A549 (cell line): ENCODE measurements around the gene PTPRK. TPM values are rescaled to one million over a fixed set of nuclear protein-coding genes. Genes with fewer than 3 reads are reported as not detected.

Experiments used
- ATAC-seq, 2 experiments: fragments of 200-7000 bp in 1 of 2; fragments of >200 bp in 1 of 2; cut with Nextera tagmentation in 1 of 2; cut with Tn5 transposase in 1 of 2; 3 replicates each; pipeline versions ENCODE4 v1.8.0 to v1.9.1; 2018 to 2020; ENCODE audit warnings: mild to moderate bottlenecking in 1 of 2, moderate library complexity in 1 of 2
- CTCF ChIA-PET: fragments of 300-600 bp; sonication (Branson Sonifier 250); formaldehyde crosslinking; extraction: SDS; loops from one replicate; lab custom pipeline; 2021; ENCODE audit warnings: antibody characterized with exemption, inconsistent platforms; lab: Yijun Ruan, JAX
- POLR2A ChIA-PET: fragments of 350-600 bp; formaldehyde crosslinking; extraction: SDS; loops from one replicate; lab custom pipeline; 2021; ENCODE audit warnings: antibody characterized with exemption, inconsistent platforms; lab: Yijun Ruan, JAX
- DNase-seq, 2 experiments: peaks; one replicate each; pipeline versions ENCODE4 v3.0.0 to v3.0.0-alpha.2; 2011 to 2016; ENCODE audit warnings: low read depth in 1 of 2, low spot score in 1 of 2
- FAIRE-seq: peaks from 2 replicates; lab custom pipeline; 2011; peaks lifted over from hg19 to GRCh38; lab: Jason Lieb, UNC
- H3K27ac ChIP-seq, 2 experiments: fragments of >200 bp; sonication (Bioruptor Twin); formaldehyde crosslinking; 3 replicates each; pipeline ENCODE4 v1.5.1; 2016 to 2017
- H3K4me1 ChIP-seq: fragments of >200 bp; sonication (Bioruptor Twin); formaldehyde crosslinking; 3 replicates; pipeline ENCODE4 v1.6.1; 2016
- H3K4me2 ChIP-seq: fragments of >200 bp; sonication (Bioruptor Twin); formaldehyde crosslinking; 3 replicates; pipeline ENCODE4 v1.6.1; 2016
- H3K4me3 ChIP-seq: fragments of >200 bp; sonication (Bioruptor Twin); formaldehyde crosslinking; 3 replicates; pipeline ENCODE4 v1.5.1; 2016
- H3K9me3 ChIP-seq: fragments of >200 bp; sonication (Bioruptor Twin); formaldehyde crosslinking; 3 replicates; pipeline ENCODE4 v1.6.1; 2016
- BHLHE40 ChIP-seq: IDR thresholded peaks from 2 replicates; pipeline ENCODE4 v1.6.1; 2012; ENCODE audit warnings: low read depth, low read length, inconsistent platforms
- CEBPB ChIP-seq, 2 experiments: fragments of >200 bp in 1 of 2; sonication (Bioruptor Twin) in 1 of 2; formaldehyde crosslinking in 1 of 2; IDR thresholded peaks; 2 replicates each; pipeline ENCODE4 v1.6.1; 2012 to 2016
- CHD2 ChIP-seq: fragments of 150-350 bp; IDR thresholded peaks from 2 replicates; pipeline ENCODE4 v1.6.1; 2014; ENCODE audit warnings: low read length; ENCODE audit not compliant: partially characterized antibody
- CHD4 ChIP-seq: fragments of 200-600 bp; sonication (generic); IDR thresholded peaks from 2 replicates; pipeline ENCODE4 v1.6.1; 2016; ENCODE audit warnings: antibody characterized with exemption, mild to moderate bottlenecking, borderline replicate concordance
- EHF ChIP-seq: fragments of 250-450 bp; sonication (Bioruptor Pico); IDR thresholded peaks from 2 replicates; pipeline ENCODE4 v1.5.0; 2020; ENCODE audit warnings: mild to moderate bottlenecking
- EHMT2 ChIP-seq: fragments of 200-600 bp; sonication (generic); IDR thresholded peaks from 2 replicates; pipeline ENCODE4 v1.6.1; 2016; ENCODE audit warnings: antibody characterized with exemption, low read depth, mild to moderate bottlenecking, moderate library complexity
- ESRRA ChIP-seq: fragments of 150-350 bp; IDR thresholded peaks from 2 replicates; pipeline ENCODE4 v1.6.1; 2014; ENCODE audit warnings: mild to moderate bottlenecking, low read length, borderline replicate concordance
- FOSL2 ChIP-seq, 2 experiments: fragments of 450-650 bp in 1 of 2; fragments of >200 bp in 1 of 2; sonication (Bioruptor Twin) in 1 of 2; formaldehyde crosslinking; IDR thresholded peaks; 2 replicates each; pipeline versions ENCODE4 v1.5.0 to v1.6.1; 2016 to 2020; ENCODE audit warnings: mild to moderate bottlenecking in 1 of 2, moderate library complexity in 1 of 2
- HDAC2 ChIP-seq: fragments of 200-600 bp; sonication (generic); IDR thresholded peaks from 2 replicates; pipeline ENCODE4 v1.6.1; 2016
- HEYL ChIP-seq: fragments of 250-450 bp; sonication (Bioruptor Pico); IDR thresholded peaks from 2 replicates; pipeline ENCODE4 v1.8.0; 2021; ENCODE audit warnings: mild to moderate bottlenecking, moderate library complexity
- KDM1A ChIP-seq: fragments of 200-600 bp; sonication (generic); IDR thresholded peaks from 2 replicates; pipeline ENCODE4 v1.6.1; 2016; ENCODE audit warnings: low read depth, mild to moderate bottlenecking
- KDM5A ChIP-seq: fragments of 200-600 bp; sonication (generic); IDR thresholded peaks from 2 replicates; pipeline ENCODE4 v1.6.1; 2016; ENCODE audit warnings: antibody characterized with exemption, mild to moderate bottlenecking
- MAFK ChIP-seq: fragments of 450-650 bp; IDR thresholded peaks from 2 replicates; pipeline ENCODE4 v1.6.1; 2014; ENCODE audit not compliant: partially characterized antibody
- MYC ChIP-seq: IDR thresholded peaks from 2 replicates; pipeline ENCODE4 v1.6.1; 2012; ENCODE audit warnings: mild to moderate bottlenecking, inconsistent platforms, low read length, improper control_type of control experiment, borderline replicate concordance
- NPAS2 ChIP-seq: fragments of 250-450 bp; sonication (Bioruptor Pico); IDR thresholded peaks from 2 replicates; pipeline ENCODE4 v1.8.0; 2022; ENCODE audit warnings: mild to moderate bottlenecking, moderate library complexity, borderline replicate concordance
- NR3C1 ChIP-seq: fragments of >200 bp; sonication (Bioruptor Twin); formaldehyde crosslinking; IDR thresholded peaks from 3 replicates; pipeline ENCODE4 v1.6.1; 2017
- PHF8 ChIP-seq: fragments of 200-600 bp; sonication (generic); IDR thresholded peaks from 2 replicates; pipeline ENCODE4 v1.6.1; 2016; ENCODE audit warnings: low read depth, mild to moderate bottlenecking, antibody characterized with exemption, moderate library complexity, borderline replicate concordance
- POLR2A ChIP-seq: IDR thresholded peaks from 2 replicates; pipeline ENCODE4 v1.6.1; 2012; ENCODE audit warnings: mild to moderate bottlenecking, low read length
- RAD21 ChIP-seq, 2 experiments: fragments of >200 bp in 1 of 2; sonication (Bioruptor Twin) in 1 of 2; formaldehyde crosslinking in 1 of 2; IDR thresholded peaks in 1 of 2; conservative IDR thresholded peaks in 1 of 2; 2 replicates in 1 of 2; 3 replicates in 1 of 2; pipeline ENCODE4 v1.6.1; 2012 to 2018; ENCODE audit warnings: inconsistent platforms in 1 of 2
- RNF2 ChIP-seq: fragments of 200-600 bp; sonication (generic); IDR thresholded peaks from 2 replicates; pipeline ENCODE4 v1.6.1; 2016; ENCODE audit warnings: low read depth, mild to moderate bottlenecking, antibody characterized with exemption, moderate library complexity, borderline replicate concordance
- SMC3 ChIP-seq: fragments of >200 bp; sonication (Bioruptor Twin); formaldehyde crosslinking; IDR thresholded peaks from 3 replicates; pipeline ENCODE4 v1.6.1; 2018; ENCODE audit warnings: inconsistent platforms
- SREBF2 ChIP-seq: fragments of 450-650 bp; IDR thresholded peaks from 2 replicates; pipeline ENCODE4 v1.6.1; 2014; ENCODE audit warnings: mild to moderate bottlenecking, moderate library complexity
- TFCP2L1 ChIP-seq: fragments of 250-450 bp; sonication (Bioruptor Pico); IDR thresholded peaks from 2 replicates; pipeline ENCODE4 v1.5.0; 2021; ENCODE audit warnings: mild to moderate bottlenecking
- USF2 ChIP-seq: fragments of 450-650 bp; IDR thresholded peaks from 2 replicates; pipeline ENCODE4 v1.6.1; 2014; ENCODE audit warnings: antibody characterized with exemption
- WGBS: methylation state at CpG from one replicate; pipeline ENCODE4 v1.1.6; 2017; ENCODE audit errors: missing lambda C conversion rate; 5-methylcytosine and 5-hydroxymethylcytosine counted together
- polyA plus RNA-seq, 4 experiments: library from polyadenylated mRNA; depleted of rRNA in 3 of 4; stranded (reverse); fragments of >200 nt; fragmentation: RNase III in 1 of 4; extraction: RNeasy Plus Mini Kit Qiagen cat#74134 plus additional on column Dnase treatment in 1 of 4; gene quantifications; 2 replicates in 3 of 4; 3 replicates in 1 of 4; pipeline ENCODE4 v1.2.3, GENCODE V29; 2011 to 2017
- TF ChIP-seq, protein P1 (sequence below): fragments of >200 bp; sonication (Bioruptor Twin); formaldehyde crosslinking; IDR thresholded peaks from 2 replicates; pipeline ENCODE4 v1.6.1; 2016
- TF ChIP-seq, protein P2 (sequence below): IDR thresholded peaks from 2 replicates; pipeline ENCODE4 v1.6.1; 2012; ENCODE audit warnings: low read depth, borderline replicate concordance

PTPRK gene
- polyA plus RNA-seq, 2 of the 4 experiments (the other 2 are of a cell fraction): 14.4 to 16.1 TPM

GRCh38 chr6:128155826-128156225, 364.6 kb downstream of the PTPRK start:
- WGBS: 94% methylated on average over 1 of the region's 1 CpG
- Histone ChIP-seq H3K4me2 (no peak overlapping the region), H3K4me1 (no peaks in the 10 kb centered on the region), H3K27ac (no peak overlapping the region), H3K4me3 (no peak overlapping the region), H3K9me3 (no peaks in the 10 kb centered on the region)
- POLR2A ChIA-PET: no interaction called here
- no peak for ATAC-seq
- TF ChIP-seq MAFK: peak; percentile 35
- no peak for TF ChIP-seq CEBPB (IDR thresholded peaks at IDR 0.05)
- no peak for TF ChIP-seq HDAC2
- no peak for FAIRE-seq
- DNase-seq: no peak
- CTCF ChIA-PET: no interaction called here

GRCh38 chr6:128152551-128152950, 367.8 kb downstream of the PTPRK start:
- TF ChIP-seq ESRRA: no peak
- POLR2A ChIA-PET: no interaction called here
- H3K4me1 ChIP-seq: no peaks in the 10 kb centered on the region
- ATAC-seq (no peak), DNase-seq (no peak), FAIRE-seq (no peak)
- CTCF ChIA-PET: no interaction called here
- H3K4me3 ChIP-seq: no peak overlapping the region
- H3K27ac ChIP-seq: no peak overlapping the region
- WGBS: 53% methylated on average over 4 of the region's 4 CpGs
- H3K9me3 ChIP-seq: no peaks in the 10 kb centered on the region
- H3K4me2 ChIP-seq: no peak overlapping the region

GRCh38 chr6:128150376-128150775, 370.0 kb downstream of the PTPRK start:
- WGBS: 85% methylated on average over 5 of the region's 5 CpGs
- no peak overlapping the region for H3K27ac ChIP-seq
- TF ChIP-seq TFCP2L1 (CRISPR knock-in tag): no peak
- TF ChIP-seq, protein P1, sequence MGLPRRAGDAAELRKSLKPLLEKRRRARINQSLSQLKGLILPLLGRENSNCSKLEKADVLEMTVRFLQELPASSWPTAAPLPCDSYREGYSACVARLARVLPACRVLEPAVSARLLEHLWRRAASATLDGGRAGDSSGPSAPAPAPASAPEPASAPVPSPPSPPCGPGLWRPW: no peak
- TF ChIP-seq ESRRA: no peak
- TF ChIP-seq CEBPB (IDR thresholded peaks at IDR 0.05): no peak
- TF ChIP-seq HEYL (CRISPR knock-in tag): no peak
- TF ChIP-seq POLR2A: no peak
- TF ChIP-seq, protein P2, sequence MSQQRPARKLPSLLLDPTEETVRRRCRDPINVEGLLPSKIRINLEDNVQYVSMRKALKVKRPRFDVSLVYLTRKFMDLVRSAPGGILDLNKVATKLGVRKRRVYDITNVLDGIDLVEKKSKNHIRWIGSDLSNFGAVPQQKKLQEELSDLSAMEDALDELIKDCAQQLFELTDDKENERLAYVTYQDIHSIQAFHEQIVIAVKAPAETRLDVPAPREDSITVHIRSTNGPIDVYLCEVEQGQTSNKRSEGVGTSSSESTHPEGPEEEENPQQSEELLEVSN: no peak
- TF ChIP-seq RNF2: no peak
- no peak for TF ChIP-seq USF2
- TF ChIP-seq CHD2: no peak
- no peak for TF ChIP-seq SMC3
- H3K4me3 ChIP-seq: no peak overlapping the region
- ATAC-seq: no peak
- POLR2A ChIA-PET: no interaction called here
- CTCF ChIA-PET: no interaction called here
- H3K4me1 ChIP-seq: no peaks in the 10 kb centered on the region
- no peaks in the 10 kb centered on the region for H3K9me3 ChIP-seq
- H3K4me2 ChIP-seq: no peak overlapping the region
- no peak for FAIRE-seq
- no peak for DNase-seq

DNA sequence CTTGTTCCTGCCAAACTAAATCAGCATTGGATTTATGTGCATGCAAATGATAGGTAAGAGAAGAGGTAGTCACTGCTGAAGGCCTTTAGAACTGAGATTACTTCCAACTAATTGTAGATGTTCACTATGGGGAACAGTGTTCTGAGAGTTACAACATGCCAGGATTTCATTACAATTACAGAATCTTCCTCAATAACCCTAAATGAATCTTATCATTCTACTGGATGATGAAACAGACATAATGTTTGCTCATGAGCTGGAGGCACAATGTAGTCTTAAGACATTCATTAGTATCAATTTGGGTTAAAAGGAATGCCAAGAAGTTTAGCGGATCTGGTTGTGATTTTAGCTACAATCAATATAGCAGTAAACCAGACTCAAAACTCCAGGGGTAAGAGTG, 370.6 kb downstream of the PTPRK start:
- POLR2A ChIA-PET: no interaction called here
- TF ChIP-seq NR3C1 (no peak), HDAC2 (no peak), BHLHE40 (no peak), PHF8 (no peak), EHF (CRISPR knock-in tag) (no peak)
- Histone ChIP-seq H3K4me2 (no peak overlapping the region), H3K9me3 (no peaks in the 10 kb centered on the region), H3K27ac (no peak overlapping the region), H3K4me3 (no peak overlapping the region), H3K4me1 (no peaks in the 10 kb centered on the region)
- ATAC-seq (no peak), DNase-seq (no peak), FAIRE-seq (no peak)
- CTCF ChIA-PET: no interaction called here
- 94% methylated on average over 1 of the region's 1 CpG for WGBS

- no peak overlapping the region for H3K4me2 ChIP-seq
- TF ChIP-seq HDAC2 (no peak), MYC (no peak), KDM5A (no peak), FOSL2 (IDR thresholded peaks at IDR 0.05) (no peak), FOSL2 (CRISPR knock-in tag; IDR thresholded peaks at IDR 0.05) (no peak), SREBF2 (no peak), RAD21 (conservative IDR thresholded peaks at IDR 0.05 in 1 of 2, IDR thresholded peaks at IDR 0.05 in 1 of 2) (no peak), NPAS2 (CRISPR knock-in tag) (no peak), TFCP2L1 (CRISPR knock-in tag) (no peak), EHF (CRISPR knock-in tag) (no peak), RNF2 (no peak), NR3C1 (no peak), KDM1A (no peak), EHMT2 (no peak), CHD4 (no peak)
- DNase-seq (no peak), ATAC-seq (no peak), FAIRE-seq (no peak)
- no peak overlapping the region for H3K4me3 ChIP-seq
- no peak overlapping the region for H3K27ac ChIP-seq
- peaks cover 8% of the 10 kb centered on the region for H3K4me1 ChIP-seq
- H3K9me3 ChIP-seq: no peaks in the 10 kb centered on the region
- ChIA-PET CTCF (interaction anchor here (0.6 kb wide), 1 partner anchor 337 kb away, joined by 3 read pairs; no protein-coding TSS in a partner anchor), POLR2A (no interaction called here)
- whole genome bisulfite sequencing: 20% methylated on average over 1 of the region's 1 CpG
Observed at GRCh38 chr6:128144320-128144719, 376.1 kb downstream of the PTPRK start.
